GM19468 (cell line): ENCODE data around the gene ZNF891.

ENCODE experiments used
- ATAC-seq: cut with Tn5 transposase; IDR thresholded peaks from one replicate; pipeline ENCODE4 v1.9.1; 2021; ENCODE audit warnings: mild to moderate bottlenecking, moderate library complexity, moderate number of reproducible peaks; ENCODE audit not compliant: unreplicated experiment; ENCODE audit errors: extremely low read depth

Gene ZNF891

DNA sequence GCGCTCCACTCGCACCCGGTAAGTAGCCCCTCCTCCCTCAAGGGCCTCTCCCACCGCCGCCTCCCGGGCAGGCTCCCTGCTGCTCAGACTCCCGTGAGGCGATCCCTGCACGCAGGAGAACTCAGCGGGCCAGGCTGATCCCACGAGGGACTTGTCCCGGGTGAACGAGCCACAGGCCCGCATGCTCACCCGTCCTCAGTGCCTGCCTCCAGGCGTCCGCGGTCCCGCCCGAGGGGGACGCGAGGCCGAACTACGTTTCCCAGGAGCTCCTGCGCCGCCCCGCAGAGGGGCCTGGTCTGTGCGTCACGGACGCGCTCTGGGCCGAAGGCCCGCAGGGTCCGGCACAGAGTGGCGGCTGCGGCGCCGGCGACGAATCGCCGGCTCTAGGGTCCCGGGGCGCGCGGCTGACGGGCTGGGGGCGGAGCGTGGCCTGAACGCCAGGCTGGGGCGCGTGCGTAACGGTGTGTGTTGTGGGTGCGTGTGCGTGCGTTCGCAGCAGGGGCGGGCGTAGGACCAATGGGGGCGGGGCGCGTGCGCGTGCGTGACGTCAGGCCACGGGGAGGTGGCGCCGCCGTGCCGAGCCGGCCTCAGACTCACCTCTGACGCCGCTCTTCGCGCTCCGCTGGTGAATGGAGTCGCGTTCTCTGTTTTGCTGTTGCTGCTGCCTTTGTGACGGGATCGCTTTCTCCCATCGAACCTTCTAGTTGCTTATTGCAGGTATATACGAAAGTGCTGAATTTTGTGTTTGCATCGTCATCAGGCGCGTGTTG lies at the start of gene ZNF891, which contains the start of gene ZNF10:
TSS of gene ZNF891 (minus strand) at position 237 of the 770 bp plus-strand sequence. CDS start 8,356 bp downstream, outside the sequence.
TSS of gene ZNF10 (plus strand) at position 590 of the 770 bp plus-strand sequence. CDS start 13,866 bp downstream, outside the sequence.
- ATAC-seq = peak; percentile 95

DNA sequence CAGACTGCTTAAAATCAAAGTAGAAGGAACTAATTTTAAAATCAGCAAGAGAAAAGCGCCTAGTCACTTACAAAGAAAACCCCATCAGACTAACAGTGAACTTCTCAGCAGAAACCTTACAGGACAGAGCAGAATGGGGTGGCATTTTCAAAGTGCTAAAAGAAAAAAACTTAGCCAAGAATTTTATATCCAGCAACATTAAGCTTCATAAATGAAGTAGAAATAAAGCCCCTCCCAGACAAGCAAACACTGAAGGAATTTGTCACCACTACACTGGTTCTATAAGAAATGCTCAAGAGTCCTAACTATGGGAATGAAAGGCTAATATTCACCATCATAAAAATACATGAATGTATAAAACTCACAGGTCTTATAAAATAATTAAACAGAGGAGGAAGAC lies 44.8 kb upstream of the ZNF891 start:
- ATAC-seq = no peak

DNA sequence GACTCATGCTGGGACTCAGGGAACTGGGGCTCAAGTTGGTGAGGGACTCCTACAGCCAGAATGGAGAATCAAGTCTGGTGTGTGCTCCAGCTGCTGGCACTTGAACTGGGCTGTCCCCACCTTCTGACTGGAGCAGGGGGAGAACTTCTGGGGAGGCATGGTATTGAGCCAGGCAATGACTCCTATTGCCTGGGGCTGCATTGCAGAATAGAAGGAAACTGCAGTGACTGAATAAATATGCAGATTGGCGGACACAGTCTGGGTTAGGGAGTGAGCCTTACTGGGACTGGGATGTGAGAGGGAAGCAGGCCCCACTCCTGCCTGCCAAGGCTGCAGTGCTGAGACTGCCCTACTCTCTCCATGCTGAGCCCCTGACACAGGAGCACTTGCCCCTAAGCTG lies 42.4 kb upstream of the ZNF891 start:
- no peak for ATAC-seq

DNA sequence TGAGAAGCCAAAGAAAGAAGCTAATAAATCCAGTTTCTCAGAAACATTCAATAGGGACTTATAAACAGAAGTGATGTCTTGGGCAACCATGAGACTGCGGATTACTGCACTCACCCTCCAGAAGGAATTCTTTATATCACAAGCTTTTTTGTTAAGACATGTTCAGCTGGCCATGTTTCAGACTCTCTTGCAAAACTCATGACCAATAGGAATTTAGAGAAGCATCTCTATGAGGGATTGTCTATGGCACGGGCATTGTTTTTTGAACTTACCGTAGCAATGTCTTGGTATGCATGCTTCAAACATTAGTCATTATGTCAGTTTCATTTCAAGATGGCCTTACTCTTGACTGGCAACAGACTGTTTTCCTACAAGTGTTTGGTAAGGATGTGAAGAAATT lies 35.7 kb upstream of the ZNF891 start:
- no peak for ATAC-seq

DNA sequence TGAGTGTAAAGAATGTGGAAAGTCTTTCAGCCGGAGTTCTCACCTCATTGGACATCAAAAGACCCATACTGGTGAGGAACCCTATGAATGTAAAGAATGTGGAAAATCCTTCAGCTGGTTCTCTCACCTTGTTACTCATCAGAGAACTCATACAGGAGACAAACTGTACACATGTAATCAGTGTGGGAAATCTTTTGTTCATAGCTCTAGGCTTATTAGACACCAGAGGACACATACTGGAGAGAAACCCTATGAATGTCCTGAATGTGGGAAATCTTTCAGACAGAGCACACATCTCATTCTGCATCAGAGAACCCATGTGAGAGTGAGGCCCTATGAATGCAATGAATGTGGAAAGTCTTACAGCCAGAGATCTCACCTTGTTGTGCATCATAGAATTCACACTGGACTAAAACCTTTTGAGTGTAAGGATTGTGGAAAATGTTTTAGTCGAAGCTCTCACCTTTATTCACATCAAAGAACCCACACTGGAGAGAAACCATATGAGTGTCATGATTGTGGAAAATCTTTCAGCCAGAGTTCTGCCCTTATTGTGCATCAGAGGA lies 26.1 kb upstream of the ZNF891 start:
- ATAC-seq = no peak

DNA sequence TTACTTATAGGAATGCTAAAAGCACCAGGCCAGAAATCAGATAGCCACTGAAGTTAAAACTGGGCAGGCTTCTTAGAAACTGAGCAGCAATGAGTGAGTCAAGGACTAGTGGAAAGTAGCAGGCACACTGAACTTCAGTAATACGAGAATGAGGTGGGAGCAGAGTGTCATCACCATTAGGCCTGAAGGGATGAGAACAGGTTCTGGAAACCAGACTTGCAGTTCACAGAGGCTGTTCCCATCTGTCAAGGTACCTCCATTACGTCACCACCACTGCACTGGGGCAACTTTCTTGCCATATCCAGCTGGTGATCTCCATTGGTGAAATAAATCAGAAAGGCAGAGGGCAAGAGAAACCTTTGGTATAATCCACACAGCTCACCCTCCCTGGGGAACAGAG lies 15.9 kb upstream of the ZNF891 start:
- ATAC-seq = no peak

DNA sequence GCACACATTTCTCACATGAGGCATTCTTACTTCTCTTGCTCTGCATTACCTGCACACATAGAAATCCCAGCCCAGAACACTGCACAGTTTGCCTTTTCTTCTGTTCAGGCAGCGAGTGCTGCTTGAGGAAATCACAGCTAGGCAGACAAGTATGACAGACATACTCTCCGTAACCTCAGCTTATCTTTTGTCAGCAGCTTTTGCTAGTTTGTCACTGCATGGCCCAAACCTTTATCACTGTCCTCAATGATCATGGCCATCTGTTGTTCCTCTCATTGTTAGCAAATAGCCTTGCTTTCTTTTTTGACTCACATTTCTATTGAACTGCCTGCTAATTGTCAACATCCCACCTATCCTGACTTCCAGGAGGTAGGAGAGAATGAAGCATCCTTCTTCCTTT lies 5.7 kb upstream of the ZNF891 start:
- no peak for ATAC-seq

DNA sequence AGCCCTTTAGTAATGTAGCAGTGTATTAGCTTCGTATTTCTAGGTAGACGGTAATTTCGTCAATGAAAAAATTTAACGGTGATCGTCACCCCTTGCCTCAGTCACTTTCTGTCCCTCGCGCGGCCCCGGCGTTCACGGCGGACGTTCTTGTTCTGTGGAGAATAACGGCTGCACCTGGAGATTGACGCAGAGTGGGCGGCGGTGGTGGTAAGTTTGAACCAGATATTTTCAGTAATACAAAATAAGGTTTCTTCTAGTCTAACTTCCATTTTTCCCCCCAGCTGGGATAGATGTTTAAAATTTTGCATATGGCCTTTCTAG lies 694 bp upstream of the ZNF891 start:
- ATAC-seq = no peak

DNA sequence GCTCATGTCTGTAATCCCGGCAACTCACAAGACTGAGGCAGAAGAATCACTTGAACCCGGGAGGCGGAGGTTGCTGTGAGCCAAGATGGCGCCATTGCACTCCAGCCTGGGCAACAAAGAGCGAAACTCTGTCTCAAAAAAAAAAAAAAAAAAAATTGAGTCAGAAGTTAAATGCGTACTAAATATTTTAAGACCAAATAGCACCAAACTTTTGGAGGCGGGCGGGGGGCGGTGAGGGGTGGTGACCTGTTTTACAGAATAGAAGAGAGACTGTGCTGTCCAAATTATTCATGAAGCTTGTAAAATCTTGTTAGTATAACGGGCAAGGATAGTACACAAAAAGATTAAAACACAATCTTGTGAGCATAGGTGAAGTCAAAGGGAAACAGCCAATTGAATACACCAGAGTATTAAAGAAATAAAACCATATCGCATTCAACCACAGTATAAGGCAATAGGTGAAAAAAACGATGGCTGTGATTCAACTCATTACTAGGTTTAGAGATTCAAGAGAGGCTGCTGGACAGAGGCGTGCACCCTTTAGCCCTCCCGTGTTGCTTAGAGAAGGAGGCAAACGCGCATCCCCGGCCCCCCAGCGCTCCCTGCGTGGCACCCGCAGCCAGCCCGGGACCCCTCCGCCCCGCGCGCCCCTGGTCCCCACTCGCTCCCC lies 571 bp downstream of the ZNF891 start:
- no peak for ATAC-seq

DNA sequence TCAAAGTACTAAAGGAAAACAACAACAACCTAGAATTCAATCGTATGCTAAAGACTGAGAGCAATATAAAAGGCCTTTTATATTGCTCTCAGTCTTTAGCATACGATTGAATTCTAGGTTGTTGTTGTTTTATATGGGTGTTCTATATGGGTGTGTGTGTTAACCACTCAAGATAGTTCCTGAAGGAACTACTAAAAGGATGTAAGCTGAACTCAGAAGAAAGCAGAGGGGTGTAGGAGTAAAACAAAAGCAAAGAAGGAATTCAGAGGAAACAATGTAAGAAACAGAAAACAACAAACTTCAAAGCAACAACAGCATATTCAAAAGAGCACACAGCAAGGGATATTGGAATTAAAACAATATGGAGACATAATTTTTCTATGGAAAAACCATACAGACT lies 5.4 kb downstream of the ZNF891 start:
- ATAC-seq = no peak

DNA sequence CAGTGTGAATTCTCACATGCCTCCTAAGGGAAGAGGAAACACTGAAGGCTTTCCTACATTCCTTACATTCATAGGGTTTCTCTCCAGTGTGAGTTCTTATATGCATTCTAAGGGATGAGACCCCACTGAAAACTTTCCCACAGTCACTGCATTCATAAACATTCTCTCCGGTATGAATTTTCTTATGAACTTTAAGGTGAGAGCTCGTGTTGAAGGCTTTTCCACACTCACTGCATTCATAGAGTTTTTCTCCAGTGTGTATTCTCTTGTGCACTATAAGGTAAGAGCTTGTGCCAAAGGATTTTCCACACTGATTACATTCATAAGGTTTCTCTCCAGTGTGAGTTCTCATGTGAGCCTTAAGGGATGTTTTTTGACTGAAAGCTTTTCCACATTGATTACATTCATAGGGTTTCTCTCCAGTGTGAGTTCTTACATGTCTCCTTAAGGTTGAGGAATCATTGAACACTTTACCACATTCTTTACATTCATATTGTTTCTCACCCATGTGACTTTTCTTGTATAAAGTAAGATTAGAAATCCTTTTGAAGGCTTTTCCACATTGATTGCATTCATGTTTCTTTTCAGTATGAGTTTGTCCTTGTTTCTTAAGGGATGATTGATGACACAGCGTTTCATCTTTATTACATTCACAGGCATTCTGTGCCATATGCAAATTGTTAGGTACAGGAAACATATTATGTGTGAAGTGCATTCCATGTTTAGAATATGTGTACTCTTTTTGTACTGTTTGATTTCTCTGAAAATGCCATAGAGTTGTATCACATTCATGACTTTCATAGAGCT lies 9.5 kb downstream of the ZNF891 start:
- ATAC-seq = no peak

DNA sequence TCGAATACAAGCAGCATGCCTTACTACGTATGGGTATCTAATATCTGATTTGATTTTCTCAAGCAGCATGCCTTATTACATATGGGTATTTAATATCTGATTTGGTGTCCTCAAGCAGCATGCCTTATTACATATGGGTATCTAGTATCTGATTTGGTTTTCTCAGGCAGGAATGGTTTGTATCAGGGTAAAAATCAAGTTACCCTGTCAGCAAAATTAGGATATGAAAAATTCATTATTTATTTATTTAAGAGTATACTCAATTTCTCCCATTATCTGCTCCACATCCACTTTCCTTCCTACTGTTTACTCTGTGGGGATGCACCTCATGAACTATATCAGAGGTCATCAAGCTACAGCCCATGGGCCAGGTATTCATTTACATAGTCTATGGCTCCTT lies 21.9 kb downstream of the ZNF891 start:
- ATAC-seq = no peak

DNA sequence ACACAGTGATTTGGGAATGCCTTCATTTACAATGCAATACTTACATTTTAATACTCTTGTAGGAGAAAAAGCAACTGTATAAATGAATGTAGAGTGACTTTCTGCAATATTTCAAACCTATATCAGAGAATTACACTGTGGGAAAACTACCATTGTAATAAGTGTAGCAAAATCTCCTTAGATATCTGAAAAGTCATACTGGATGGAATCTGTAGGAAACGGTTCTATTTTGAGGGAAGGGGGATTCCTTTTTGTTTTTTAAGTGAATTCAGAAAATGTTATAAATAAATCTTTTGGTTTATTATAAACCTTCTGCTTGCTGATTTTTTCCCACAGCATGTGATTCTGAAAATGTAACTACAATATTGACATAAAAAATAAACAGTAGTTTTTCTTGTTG lies 23.0 kb downstream of the ZNF891 start:
- no peak for ATAC-seq

DNA sequence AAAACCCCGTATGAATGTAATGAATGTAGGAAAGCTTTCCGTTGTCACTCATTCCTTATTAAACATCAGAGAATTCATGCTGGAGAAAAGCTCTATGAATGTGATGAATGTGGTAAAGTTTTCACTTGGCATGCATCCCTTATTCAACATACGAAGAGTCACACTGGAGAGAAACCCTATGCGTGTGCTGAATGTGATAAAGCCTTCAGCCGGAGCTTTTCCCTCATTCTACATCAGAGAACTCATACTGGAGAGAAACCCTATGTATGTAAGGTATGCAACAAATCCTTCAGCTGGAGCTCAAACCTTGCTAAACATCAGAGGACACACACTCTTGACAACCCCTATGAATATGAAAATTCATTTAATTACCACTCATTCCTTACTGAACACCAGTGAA lies 23.8 kb downstream of the ZNF891 start:
- no peak for ATAC-seq

DNA sequence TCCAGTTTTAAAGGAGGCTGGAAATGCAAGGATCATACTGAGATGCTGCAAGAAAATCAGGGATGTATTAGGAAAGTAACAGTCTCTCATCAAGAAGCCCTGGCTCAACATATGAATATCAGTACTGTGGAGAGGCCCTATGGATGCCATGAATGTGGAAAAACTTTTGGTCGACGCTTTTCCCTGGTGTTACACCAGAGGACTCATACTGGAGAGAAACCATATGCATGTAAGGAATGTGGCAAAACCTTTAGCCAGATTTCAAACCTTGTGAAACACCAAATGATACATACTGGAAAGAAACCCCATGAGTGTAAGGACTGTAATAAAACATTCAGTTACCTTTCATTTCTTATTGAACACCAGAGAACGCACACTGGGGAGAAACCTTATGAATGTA lies 24.5 kb downstream of the ZNF891 start:
- no peak for ATAC-seq

DNA sequence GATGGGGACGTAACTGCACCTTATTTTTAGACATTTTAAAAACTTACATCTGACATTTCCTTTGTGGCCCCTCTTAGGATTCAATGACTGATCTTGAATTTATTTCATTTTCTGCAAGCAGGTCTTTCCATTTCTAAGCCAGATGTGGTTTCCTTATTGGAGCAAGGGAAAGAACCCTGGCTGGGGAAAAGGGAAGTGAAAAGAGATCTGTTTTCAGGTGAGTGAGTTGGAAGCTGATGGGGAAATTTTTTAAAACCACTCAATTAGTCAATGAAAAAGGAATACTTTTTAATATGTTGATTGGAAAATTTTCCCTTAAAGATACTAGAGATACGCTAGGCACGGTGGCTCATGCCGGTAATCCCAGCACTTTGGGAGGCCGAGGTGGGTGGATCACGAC lies 46.7 kb downstream of the ZNF891 start:
- ATAC-seq = no peak

DNA sequence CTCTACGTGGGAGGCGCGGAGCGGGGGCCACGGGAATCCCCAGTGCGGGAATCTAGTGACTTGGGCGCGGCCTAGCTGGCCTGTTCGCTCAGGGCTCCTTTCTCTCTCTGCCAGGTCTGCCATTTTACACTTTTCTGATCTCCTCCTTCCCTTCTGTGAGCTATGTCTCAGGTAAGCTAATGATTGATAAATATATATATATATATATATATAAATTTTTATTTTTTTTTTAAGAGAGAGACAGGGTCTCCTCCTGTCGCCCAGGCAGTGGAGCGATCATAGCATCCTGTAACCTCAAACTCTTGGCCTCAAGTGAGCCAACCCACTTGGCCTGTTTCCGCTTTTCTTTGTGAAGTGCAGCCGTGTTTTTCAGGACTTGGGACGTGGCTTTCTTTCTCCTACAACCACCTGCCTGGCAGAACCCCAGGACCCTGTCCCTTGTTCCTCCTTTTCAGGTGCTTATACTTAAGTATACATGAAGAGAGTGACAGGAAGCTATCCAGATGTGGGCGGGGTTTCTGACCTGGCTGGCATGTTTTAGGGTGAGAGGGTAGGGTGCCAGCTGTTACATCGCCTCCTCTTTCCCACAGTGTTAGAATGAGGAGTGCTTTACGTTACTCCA lies 48.8 kb downstream of the ZNF891 start:
- ATAC-seq = no peak

DNA sequence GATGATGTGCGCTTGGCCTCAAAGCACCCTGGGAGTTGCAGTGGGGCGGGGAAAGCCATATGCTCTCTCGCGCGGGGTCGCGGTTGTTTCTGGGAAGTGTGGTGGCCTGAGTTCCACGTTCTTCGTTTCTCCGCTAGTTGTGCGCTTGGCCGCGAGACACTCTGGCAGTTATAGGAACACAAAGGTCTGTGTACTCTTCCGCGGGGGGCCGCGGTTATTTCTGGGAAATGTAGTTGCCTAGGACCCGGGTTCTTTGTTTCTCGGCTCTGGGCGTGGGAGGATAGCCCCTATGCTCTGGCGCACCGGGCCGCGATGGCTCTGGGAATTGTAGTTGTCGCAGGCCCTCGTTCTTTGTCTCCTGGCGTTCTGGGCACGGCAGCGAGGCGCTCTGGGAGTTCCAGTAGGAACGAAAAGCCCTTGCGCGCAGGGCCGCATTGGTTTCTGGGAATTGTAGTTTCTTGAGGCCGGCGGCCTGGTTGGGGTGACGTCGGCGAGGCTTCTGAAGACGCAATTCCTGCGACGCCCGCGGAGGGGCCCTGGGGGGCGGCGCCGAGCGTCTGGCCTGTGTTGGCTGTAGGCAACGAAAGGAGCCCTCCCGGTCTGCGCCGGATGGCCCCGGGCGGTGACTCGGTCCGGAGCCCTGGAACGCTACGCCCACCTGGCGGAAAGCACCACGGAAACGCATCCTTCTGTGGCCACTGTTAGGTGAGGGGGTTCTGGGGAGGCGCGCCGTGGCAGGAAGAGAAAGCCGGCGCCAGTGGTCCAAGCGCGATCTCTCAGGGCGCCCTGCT lies 49.5 kb downstream of the ZNF891 start, which contains the start of gene ZNF140:
TSS of gene ZNF140 (plus strand) at position 556 of the 791 bp plus-strand sequence. CDS start 398 bp downstream, outside the sequence.
- ATAC-seq = peak; percentile 54

DNA sequence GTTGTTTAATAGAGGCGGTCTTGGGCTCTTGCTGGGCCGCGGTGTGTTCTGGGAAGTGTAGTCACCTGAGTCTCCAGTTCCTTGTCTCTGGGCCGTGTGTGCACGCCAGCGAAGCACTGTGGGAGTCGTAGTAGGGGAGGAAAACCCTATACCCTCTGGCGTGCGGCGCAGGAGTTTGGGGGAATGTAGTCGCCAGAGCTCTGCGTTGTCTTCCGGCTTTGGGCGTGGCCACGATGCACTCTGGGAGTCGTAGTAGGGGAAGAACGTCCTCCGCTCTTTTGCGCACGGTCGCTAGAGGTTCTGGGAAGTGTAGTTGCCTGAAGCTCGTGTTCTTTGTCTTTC lies 50.1 kb downstream of the ZNF891 start:
- peak; percentile 80 for ATAC-seq
